ENCODE data around the gene SHISA2. TPM values are rescaled to one million over a fixed set of nuclear protein-coding genes. Genes with fewer than 3 reads are reported as not detected.

SHISA2 gene
- total and polyA plus RNA-seq, 2 donors from 2014 or later, result 3.4 to 3.7 TPM

- intact Hi-C loops (cut with DNase I), result no loop called here
- no peak for FAIRE-seq
- peaks cover 3% of the 10 kb centered on the region for H3K27me3 ChIP-seq (ENCODE audit: control insufficient read depth, insufficient read depth, low read length)
- DNase-seq, result no peak
- H3K9me3 ChIP-seq (ENCODE audit: control insufficient read depth in 2 of 3, insufficient read depth in 1 of 3, low read length in 3 of 3), result no peaks in the 10 kb centered on the region
- H3K27ac ChIP-seq (ENCODE audit: low read depth in 2 of 2, low read length in 2 of 2), result no peak overlapping the region
- no peak overlapping the region for H3K9ac ChIP-seq (ENCODE audit: low read length in 3 of 3)
- TF ChIP-seq CTCF (IDR thresholded peaks at IDR 0.05; ENCODE audit: borderline replicate concordance, extremely low read depth, insufficient read depth), result no peak
- H3K4me1 ChIP-seq (ENCODE audit: control insufficient read depth in 2 of 3, insufficient read depth in 2 of 3, low read depth in 1 of 3, low read length in 3 of 3), result no peaks in the 10 kb centered on the region
- peaks cover 0 to 5% (median 0%) of the 10 kb centered on the region in 3 donors for H3K36me3 ChIP-seq (ENCODE audit: control insufficient read depth in 2 of 3, insufficient read depth in 3 of 3, low read length in 3 of 3)
- no peak overlapping the region for H3K4me3 ChIP-seq (ENCODE audit: low read length in 3 of 3)
Observed at GRCh38 chr13:26047040-26047439, 4.8 kb downstream of the SHISA2 start.

GRCh38 chr13:26046639-26047038 is 5.2 kb downstream of the SHISA2 start:
- intact Hi-C loops (cut with DNase I), result no loop called here
- Histone ChIP-seq H3K4me3 (ENCODE audit: low read length in 3 of 3) (no peak overlapping the region), H3K36me3 (ENCODE audit: control insufficient read depth in 2 of 3, insufficient read depth in 3 of 3, low read length in 3 of 3) (peaks cover 0 to 5% (median 0%) of the 10 kb centered on the region in 3 donors), H3K9ac (ENCODE audit: low read length in 3 of 3) (no peak overlapping the region), H3K27me3 (ENCODE audit: control insufficient read depth, insufficient read depth, low read length) (peaks cover 3% of the 10 kb centered on the region), H3K9me3 (ENCODE audit: control insufficient read depth in 2 of 3, insufficient read depth in 1 of 3, low read length in 3 of 3) (no peaks in the 10 kb centered on the region), H3K27ac (ENCODE audit: low read depth in 2 of 2, low read length in 2 of 2) (no peak overlapping the region), H3K4me1 (ENCODE audit: control insufficient read depth in 2 of 3, insufficient read depth in 2 of 3, low read depth in 1 of 3, low read length in 3 of 3) (no peaks in the 10 kb centered on the region)
- no peak for DNase-seq
- FAIRE-seq, result no peak
- TF ChIP-seq CTCF (IDR thresholded peaks at IDR 0.05; ENCODE audit: borderline replicate concordance, extremely low read depth, insufficient read depth), result no peak

GRCh38 chr13:26045142-26045541 is 6.7 kb downstream of the SHISA2 start:
- FAIRE-seq (no peak), DNase-seq (no peak)
- H3K4me3 ChIP-seq (ENCODE audit: low read length in 3 of 3), result no peak overlapping the region
- no peaks in the 10 kb centered on the region for H3K4me1 ChIP-seq (ENCODE audit: control insufficient read depth in 2 of 3, insufficient read depth in 2 of 3, low read depth in 1 of 3, low read length in 3 of 3)
- TF ChIP-seq CTCF (IDR thresholded peaks at IDR 0.05; ENCODE audit: borderline replicate concordance, extremely low read depth, insufficient read depth), result no peak
- H3K36me3 ChIP-seq (ENCODE audit: control insufficient read depth in 2 of 3, insufficient read depth in 3 of 3, low read length in 3 of 3), result peaks cover 0 to 5% (median 0%) of the 10 kb centered on the region in 3 donors
- H3K9ac ChIP-seq (ENCODE audit: low read length in 3 of 3), result no peak overlapping the region
- no peaks in the 10 kb centered on the region for H3K9me3 ChIP-seq (ENCODE audit: control insufficient read depth in 2 of 3, insufficient read depth in 1 of 3, low read length in 3 of 3)
- intact Hi-C loops (cut with DNase I), result no loop called here
- H3K27me3 ChIP-seq (ENCODE audit: control insufficient read depth, insufficient read depth, low read length), result peaks cover 3% of the 10 kb centered on the region
- H3K27ac ChIP-seq (ENCODE audit: low read depth in 2 of 2, low read length in 2 of 2), result no peak overlapping the region

GRCh38 chr13:26042785-26043184 is 9.0 kb downstream of the SHISA2 start:
- no peak overlapping the region for H3K27ac ChIP-seq (ENCODE audit: low read depth in 2 of 2, low read length in 2 of 2)
- no peak overlapping the region for H3K4me3 ChIP-seq (ENCODE audit: low read length in 3 of 3)
- no peaks in the 10 kb centered on the region for H3K4me1 ChIP-seq (ENCODE audit: control insufficient read depth in 2 of 3, insufficient read depth in 2 of 3, low read depth in 1 of 3, low read length in 3 of 3)
- intact Hi-C loops (cut with DNase I), result no loop called here
- FAIRE-seq, result no peak
- DNase-seq, result no peak
- TF ChIP-seq CTCF (IDR thresholded peaks at IDR 0.05; ENCODE audit: borderline replicate concordance, extremely low read depth, insufficient read depth), result no peak
- H3K9me3 ChIP-seq (ENCODE audit: control insufficient read depth in 2 of 3, insufficient read depth in 1 of 3, low read length in 3 of 3), result no peaks in the 10 kb centered on the region
- no peaks in the 10 kb centered on the region for H3K27me3 ChIP-seq (ENCODE audit: control insufficient read depth, insufficient read depth, low read length)
- H3K36me3 ChIP-seq (ENCODE audit: control insufficient read depth in 2 of 3, insufficient read depth in 3 of 3, low read length in 3 of 3), result peaks cover 0 to 5% (median 0%) of the 10 kb centered on the region in 3 donors
- H3K9ac ChIP-seq (ENCODE audit: low read length in 3 of 3), result no peak overlapping the region
